PC-9 (cell line): ENCODE measurements around the gene SKAP2. TPM values are rescaled to one million over a fixed set of nuclear protein-coding genes. Genes with fewer than 3 reads are reported as not detected.

Source experiments
- BruUV-seq: library from RNA; stranded (reverse); fragments of 400-500 nt; replicated peaks from 2 replicates; lab custom pipeline; 2021; lab: Mats Ljungman, UMichigan
- CTCF ChIA-PET: fragments of 300-600 bp; sonication (Branson Sonifier 250); formaldehyde crosslinking; loops from one replicate; lab custom pipeline; 2022; ENCODE audit warnings: antibody characterized with exemption; lab: Charles Lee
- POLR2A ChIA-PET: fragments of 300-600 bp; sonication (Branson Sonifier 250); formaldehyde crosslinking; loops from one replicate; lab custom pipeline; 2022; ENCODE audit warnings: antibody characterized with exemption; ENCODE audit not compliant: unreplicated experiment; lab: Charles Lee
- DNase-seq, 2 experiments: peaks; one replicate each; pipeline versions ENCODE4 v3.0.0 to v3.0.0-alpha.2; 2015 to 2022; ENCODE audit warnings: mixed read lengths in 1 of 2
- H2AFZ ChIP-seq: fragments of 200-600 bp; sonication (generic); 2 replicates; pipeline ENCODE4 v1.8.1; 2017; ENCODE audit warnings: antibody characterized with exemption
- H3F3A ChIP-seq: fragments of 200-600 bp; sonication (generic); 2 replicates; pipeline ENCODE4 v1.8.1; 2017; ENCODE audit warnings: antibody characterized with exemption, mild to moderate bottlenecking, low read depth; ENCODE audit not compliant: insufficient read depth
- H3K27ac ChIP-seq: fragments of 200-600 bp; sonication (generic); 2 replicates; pipeline ENCODE4 v1.6.1; 2016; ENCODE audit warnings: mixed run types
- H3K27me3 ChIP-seq: fragments of 200-600 bp; sonication (generic); 2 replicates; pipeline ENCODE4 v1.6.1; 2016; ENCODE audit warnings: low read depth, mixed run types; ENCODE audit not compliant: insufficient read depth
- H3K36me3 ChIP-seq: fragments of 200-600 bp; sonication (generic); 2 replicates; pipeline ENCODE4 v1.6.1; 2016; ENCODE audit warnings: low read depth, mixed run types
- H3K4me1 ChIP-seq: fragments of 200-600 bp; sonication (generic); replicated peaks from 2 replicates; pipeline ENCODE4 v1.6.1; 2016; ENCODE audit warnings: mixed run types; ENCODE audit not compliant: insufficient read depth
- H3K4me2 ChIP-seq: fragments of 200-600 bp; sonication (generic); 2 replicates; pipeline ENCODE4 v1.6.1; 2017; ENCODE audit warnings: mixed run types
- H3K4me3 ChIP-seq: fragments of 200-600 bp; sonication (generic); 2 replicates; pipeline ENCODE4 v1.6.1; 2016; ENCODE audit warnings: mixed run types
- H3K79me2 ChIP-seq: fragments of 200-600 bp; sonication (generic); 2 replicates; pipeline ENCODE4 v1.6.1; 2017; ENCODE audit warnings: low read depth, mixed run types
- H3K9me2 ChIP-seq: fragments of 200-600 bp; sonication (generic); 2 replicates; pipeline ENCODE4 v1.8.1; 2017; ENCODE audit warnings: mild to moderate bottlenecking; ENCODE audit not compliant: insufficient read depth
- H3K9me3 ChIP-seq: fragments of 200-600 bp; sonication (generic); 2 replicates; pipeline ENCODE4 v1.8.1; 2016; ENCODE audit warnings: low read depth; ENCODE audit not compliant: insufficient read depth
- H4K20me1 ChIP-seq: fragments of 200-600 bp; sonication (generic); 2 replicates; pipeline ENCODE4 v1.8.1; 2017; ENCODE audit not compliant: insufficient read depth
- EZH2 ChIP-seq: fragments of 200-600 bp; sonication (generic); IDR thresholded peaks from 2 replicates; pipeline ENCODE4 v1.8.0; 2017; ENCODE audit warnings: antibody characterized with exemption, low read depth
- intact Hi-C: fragments of 100-400 bp; cut with micrococcal nuclease; formaldehyde crosslinking; loops from one replicate; pipeline ENCODE4 v1.10.0; 2022; ENCODE audit not compliant: unreplicated experiment
- total RNA-seq: library from RNA; stranded (reverse); gene quantifications from 2 replicates; pipeline ENCODE4 v1.2.3, GENCODE V29; 2021
- TF ChIP-seq, protein P1 (sequence below): fragments of 200-600 bp; sonication (generic); conservative IDR thresholded peaks from 2 replicates; pipeline ENCODE4 v1.6.1; 2017; ENCODE audit warnings: mixed run types, antibody characterized with exemption, mild to moderate bottlenecking, moderate library complexity

The SKAP2 gene
- total RNA-seq, 1 experiment from 2014 or later, result 74.9 TPM

- Histone ChIP-seq H3K27me3 (no peaks in the 10 kb centered on the region), H3K79me2 (no peaks in the 10 kb centered on the region), H4K20me1 (no peaks in the 10 kb centered on the region), H3K27ac (peak overlapping the region; percentile 79), H3K4me2 (peak overlapping the region; percentile 53), H3K36me3 (no peaks in the 10 kb centered on the region), H3K9me3 (no peaks in the 10 kb centered on the region), H3K4me3 (peak overlapping the region; percentile 16; the same call in 1 of the 2 replicates), H2AFZ (0 out of 2 replicates have a peak overlapping the region, but pooled peaks have one; percentile 5), H3K9me2 (no peaks in the 10 kb centered on the region), H3K4me1 (peaks cover 47% of the 10 kb centered on the region), H3F3A (peaks cover 29% of the 10 kb centered on the region)
- DNase-seq, result peak; percentile 87 to 96
- CTCF ChIA-PET, result no interaction called here
- TF ChIP-seq, protein P1, sequence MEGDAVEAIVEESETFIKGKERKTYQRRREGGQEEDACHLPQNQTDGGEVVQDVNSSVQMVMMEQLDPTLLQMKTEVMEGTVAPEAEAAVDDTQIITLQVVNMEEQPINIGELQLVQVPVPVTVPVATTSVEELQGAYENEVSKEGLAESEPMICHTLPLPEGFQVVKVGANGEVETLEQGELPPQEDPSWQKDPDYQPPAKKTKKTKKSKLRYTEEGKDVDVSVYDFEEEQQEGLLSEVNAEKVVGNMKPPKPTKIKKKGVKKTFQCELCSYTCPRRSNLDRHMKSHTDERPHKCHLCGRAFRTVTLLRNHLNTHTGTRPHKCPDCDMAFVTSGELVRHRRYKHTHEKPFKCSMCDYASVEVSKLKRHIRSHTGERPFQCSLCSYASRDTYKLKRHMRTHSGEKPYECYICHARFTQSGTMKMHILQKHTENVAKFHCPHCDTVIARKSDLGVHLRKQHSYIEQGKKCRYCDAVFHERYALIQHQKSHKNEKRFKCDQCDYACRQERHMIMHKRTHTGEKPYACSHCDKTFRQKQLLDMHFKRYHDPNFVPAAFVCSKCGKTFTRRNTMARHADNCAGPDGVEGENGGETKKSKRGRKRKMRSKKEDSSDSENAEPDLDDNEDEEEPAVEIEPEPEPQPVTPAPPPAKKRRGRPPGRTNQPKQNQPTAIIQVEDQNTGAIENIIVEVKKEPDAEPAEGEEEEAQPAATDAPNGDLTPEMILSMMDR, result no peak
- no TSS peak for BruUV-seq
- intact Hi-C loops, result loop anchor here (1.0 to 2.0 kb wide), 2 partner anchors 45 to 201 kb away; partner anchors contain the start of gene SKAP2
- POLR2A ChIA-PET, result no interaction called here
Observed at GRCh38 chr7:26910221-26910620, 45.8 kb upstream of the SKAP2 start.

- ChIA-PET CTCF (interaction anchor here (0.6 kb wide), 1 partner anchor 35 kb away, joined by 3 read pairs; no protein-coding TSS in a partner anchor), POLR2A (no interaction called here)
- Histone ChIP-seq H3K27me3 (no peaks in the 10 kb centered on the region), H3K4me3 (no peak overlapping the region), H4K20me1 (no peaks in the 10 kb centered on the region), H3F3A (no peaks in the 10 kb centered on the region; the same call in 1 of the 2 replicates), H3K9me2 (no peaks in the 10 kb centered on the region), H3K4me1 (no peaks in the 10 kb centered on the region), H3K79me2 (no peaks in the 10 kb centered on the region), H2AFZ (no peak overlapping the region), H3K36me3 (no peaks in the 10 kb centered on the region), H3K9me3 (no peaks in the 10 kb centered on the region), H3K27ac (no peak overlapping the region), H3K4me2 (no peak overlapping the region)
- intact Hi-C loops, result loop anchor here (1.0 kb wide), 1 partner anchor 21 kb away; no protein-coding TSS in a partner anchor
- no TSS peak for BruUV-seq
- no peak for DNase-seq
- no peak for TF ChIP-seq EZH2
- TF ChIP-seq, protein P1, result no peak
Observed at GRCh38 chr7:26900251-26900650, 35.9 kb upstream of the SKAP2 start.

DNA sequence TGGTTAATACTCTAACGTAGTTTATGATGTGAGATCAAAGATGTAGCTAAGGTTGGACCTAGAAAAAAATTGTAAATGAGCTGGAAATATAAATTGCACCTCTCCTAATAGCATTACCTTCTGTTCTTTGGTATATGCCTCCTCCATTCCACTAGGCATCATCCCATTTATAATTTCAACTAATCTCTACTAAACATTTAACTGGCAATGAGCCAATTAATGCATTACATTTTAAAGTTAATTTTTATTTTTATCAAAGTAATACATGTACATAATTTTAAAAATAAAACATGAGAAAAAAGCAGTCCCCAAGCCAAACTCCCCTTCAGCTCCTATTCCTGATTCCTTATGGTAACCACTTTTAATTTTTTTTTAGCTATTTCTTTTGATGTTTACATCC is 35.1 kb upstream of the SKAP2 start:
- no peaks in the 10 kb centered on the region; the same call in 1 of the 2 replicates for H3F3A ChIP-seq
- no peak overlapping the region for H3K4me3 ChIP-seq
- H3K79me2 ChIP-seq, result no peaks in the 10 kb centered on the region
- TF ChIP-seq, protein P1, result no peak
- no peak for TF ChIP-seq EZH2
- no TSS peak for BruUV-seq
- ChIA-PET CTCF (no interaction called here), POLR2A (no interaction called here)
- H3K4me1 ChIP-seq, result no peaks in the 10 kb centered on the region
- H3K9me2 ChIP-seq, result no peaks in the 10 kb centered on the region
- no peak overlapping the region for H2AFZ ChIP-seq
- no peaks in the 10 kb centered on the region for H3K36me3 ChIP-seq
- no peaks in the 10 kb centered on the region for H3K9me3 ChIP-seq
- no peak overlapping the region for H3K27ac ChIP-seq
- H4K20me1 ChIP-seq, result no peaks in the 10 kb centered on the region
- DNase-seq, result no peak
- no peak overlapping the region for H3K4me2 ChIP-seq
- intact Hi-C loops, result no loop called here
- no peaks in the 10 kb centered on the region for H3K27me3 ChIP-seq
